T1000 (cell line): ENCODE data around the gene TNIP3.
"Not testable (repeated sequence)": the region's sequence is repeated elsewhere in the genome, so short reads cannot be mapped to it uniquely, and the experiment has no call there.

Source experiments
- DNase-seq: peaks from one replicate; lab custom pipeline; 2025; ENCODE audit warnings: mixed read lengths; lab: John Stamatoyannopoulos, UW

TNIP3 gene

GRCh38 chr4:121164291-121164690 is at the start of gene TNIP3:
TSS of gene TNIP3 (minus strand) at chr4:121164321. CDS start at chr4:121164125, 196 bp downstream.
- no peak for DNase-seq

DNA sequence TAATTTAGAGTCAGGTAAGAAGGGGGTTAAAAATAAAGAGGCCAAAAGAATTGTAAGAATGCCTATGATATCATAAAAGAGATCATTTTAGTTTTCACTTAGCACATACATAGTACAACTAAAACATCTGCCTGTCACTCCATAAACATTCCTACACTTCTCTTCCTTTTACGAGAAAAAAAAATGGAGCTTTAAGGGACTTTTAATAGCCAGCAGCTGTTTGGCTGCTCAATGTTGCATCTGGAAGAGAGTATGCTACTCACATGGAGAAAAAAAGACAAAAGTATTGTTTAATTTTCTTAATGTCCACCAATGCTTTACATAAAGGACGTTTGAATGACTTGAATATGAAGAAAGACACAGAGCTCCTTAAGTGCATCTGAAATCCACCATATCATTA is 48.7 kb upstream of the TNIP3 start:
- DNase-seq, result no peak

DNA sequence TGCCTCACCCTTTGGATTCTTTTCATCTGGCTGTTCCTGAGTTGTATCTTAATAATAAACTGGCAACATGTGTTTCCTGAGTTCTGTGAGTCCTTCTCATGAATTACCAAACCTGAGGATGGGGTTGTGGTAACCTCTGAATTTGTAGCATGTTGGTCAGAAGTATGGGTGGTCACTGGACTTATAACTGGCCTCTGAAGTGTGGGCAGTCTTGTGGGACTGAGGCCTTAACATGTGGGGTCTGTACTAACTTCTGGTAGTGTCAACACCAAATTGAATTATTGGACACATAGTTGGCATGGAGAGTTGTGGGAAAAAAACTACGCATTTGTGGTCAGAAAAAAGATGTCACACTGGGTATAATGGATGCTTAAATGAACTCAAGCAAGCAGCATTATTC is 45.0 kb upstream of the TNIP3 start:
- DNase-seq, result no peak

DNA sequence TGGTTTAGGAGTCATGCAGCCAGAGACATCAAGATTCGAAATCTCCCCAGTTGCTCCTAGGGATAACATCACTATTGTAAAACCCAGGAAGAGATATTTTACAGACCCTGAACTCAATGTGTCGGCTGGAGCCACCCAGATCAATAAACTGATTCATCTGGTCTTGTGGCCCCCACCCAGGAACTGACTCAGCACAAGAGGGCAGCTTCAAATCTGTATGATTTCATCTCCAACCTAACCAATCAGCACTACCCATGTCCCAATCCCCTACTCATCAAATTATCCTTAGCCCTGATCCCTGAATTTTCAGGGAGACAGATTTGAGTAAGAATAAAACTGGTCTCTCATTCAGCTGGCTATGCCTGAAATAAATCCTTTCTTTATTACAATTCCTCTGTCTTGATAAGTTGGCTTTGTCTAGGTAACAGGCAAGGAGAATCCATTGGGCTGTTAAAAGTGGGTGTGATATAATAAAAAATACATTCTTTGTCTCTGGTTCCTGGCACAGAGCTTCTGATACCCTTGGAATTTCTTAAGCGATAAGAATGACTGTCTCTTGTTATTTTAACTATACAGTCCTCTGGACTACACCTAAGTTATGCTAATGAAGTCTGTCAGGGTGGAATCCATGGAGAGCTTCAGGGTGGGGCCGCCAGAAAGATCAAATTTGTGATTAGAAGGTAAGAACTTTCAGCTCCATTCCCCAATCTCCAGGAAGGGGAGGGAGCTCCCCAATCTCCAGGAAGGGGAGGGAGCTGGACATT is 44.3 kb upstream of the TNIP3 start:
- DNase-seq, result no peak

DNA sequence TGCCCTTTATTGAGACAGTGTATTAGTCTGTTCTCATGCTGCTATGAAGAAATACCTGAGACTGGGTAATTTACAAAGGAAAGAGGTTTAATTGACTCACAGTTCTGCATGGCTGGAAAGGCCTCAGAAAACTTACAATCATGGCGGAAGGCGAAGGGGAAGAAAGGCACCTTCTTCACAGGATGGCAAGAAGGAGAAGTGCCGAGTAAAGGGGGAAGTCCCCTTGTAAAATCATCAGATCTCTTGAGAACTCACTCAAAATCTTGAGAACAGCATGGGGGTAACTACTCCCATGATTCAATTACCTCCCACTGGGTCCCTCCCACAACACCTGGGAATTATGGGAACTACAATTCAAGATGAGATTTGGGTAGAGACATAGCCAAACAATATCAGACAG is 41.7 kb upstream of the TNIP3 start:
- not testable (repeated sequence) for DNase-seq

- DNase-seq, result no peak
Observed at GRCh38 chr4:121200795-121201472, 36.8 kb upstream of the TNIP3 start.

- no peak for DNase-seq
Observed at GRCh38 chr4:121199742-121200561, 35.8 kb upstream of the TNIP3 start.

DNA sequence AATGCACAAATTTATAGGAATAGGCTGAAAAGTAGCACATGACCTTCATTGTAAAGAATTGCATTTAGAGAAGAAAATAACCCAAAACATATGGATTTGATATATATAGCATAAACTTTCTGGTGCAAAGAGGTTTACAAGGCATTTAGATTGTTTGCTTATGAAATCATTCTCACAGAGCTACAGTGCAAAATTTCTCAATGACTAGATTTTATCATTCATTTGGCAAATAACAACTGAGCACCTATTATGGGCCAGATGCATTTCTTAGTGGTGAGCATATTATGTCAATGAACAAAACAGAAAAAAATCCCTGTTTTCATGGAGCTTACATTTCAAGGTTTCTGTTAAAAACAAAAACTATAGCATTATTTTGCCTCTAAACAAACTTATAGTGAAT is 34.1 kb upstream of the TNIP3 start:
- DNase-seq, result no peak

- DNase-seq, result no peak
Observed at GRCh38 chr4:121195649-121196048, 31.5 kb upstream of the TNIP3 start.

DNA sequence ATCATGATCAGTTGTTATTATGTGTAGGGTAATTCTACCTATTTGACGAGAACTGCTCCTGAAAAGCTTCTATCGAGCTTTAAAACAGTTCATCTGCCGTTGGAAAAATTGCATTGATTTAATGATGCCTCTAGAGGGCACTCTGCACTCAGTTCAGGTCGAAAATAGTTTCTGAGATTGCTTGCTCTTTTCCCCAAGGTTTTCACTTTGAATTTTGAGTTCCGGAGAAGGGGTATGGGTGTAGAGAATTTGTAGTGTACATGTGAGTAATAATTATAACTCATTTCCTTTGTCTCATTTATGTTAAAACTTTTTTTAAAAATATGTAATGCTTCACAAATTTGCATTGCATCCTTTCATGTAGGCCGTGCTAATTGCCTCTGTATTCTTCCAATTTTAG is 28.4 kb upstream of the TNIP3 start:
- no peak for DNase-seq

- DNase-seq, result no peak
Observed at GRCh38 chr4:121192013-121192412, 27.9 kb upstream of the TNIP3 start.

DNA sequence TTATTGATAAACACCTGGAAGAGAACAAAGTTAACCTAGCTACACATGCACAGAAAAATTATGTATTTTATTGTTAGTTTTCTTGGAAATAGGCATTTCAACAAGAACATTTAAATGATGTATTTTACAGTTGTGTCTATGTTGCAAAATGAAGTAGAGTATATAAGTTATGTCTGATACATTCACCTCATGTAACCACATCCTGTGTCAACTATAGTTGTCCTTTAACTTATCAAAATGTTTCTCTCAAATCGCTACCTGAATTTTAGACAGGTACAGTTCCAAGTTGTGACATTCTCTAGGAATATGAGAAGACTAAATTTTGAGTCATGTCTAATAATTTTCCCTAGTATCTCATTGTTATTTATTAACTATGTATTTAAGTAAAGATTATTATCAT is 27.2 kb upstream of the TNIP3 start:
- no peak for DNase-seq

- no peak for DNase-seq
Observed at GRCh38 chr4:121190389-121190788, 26.3 kb upstream of the TNIP3 start.

DNA sequence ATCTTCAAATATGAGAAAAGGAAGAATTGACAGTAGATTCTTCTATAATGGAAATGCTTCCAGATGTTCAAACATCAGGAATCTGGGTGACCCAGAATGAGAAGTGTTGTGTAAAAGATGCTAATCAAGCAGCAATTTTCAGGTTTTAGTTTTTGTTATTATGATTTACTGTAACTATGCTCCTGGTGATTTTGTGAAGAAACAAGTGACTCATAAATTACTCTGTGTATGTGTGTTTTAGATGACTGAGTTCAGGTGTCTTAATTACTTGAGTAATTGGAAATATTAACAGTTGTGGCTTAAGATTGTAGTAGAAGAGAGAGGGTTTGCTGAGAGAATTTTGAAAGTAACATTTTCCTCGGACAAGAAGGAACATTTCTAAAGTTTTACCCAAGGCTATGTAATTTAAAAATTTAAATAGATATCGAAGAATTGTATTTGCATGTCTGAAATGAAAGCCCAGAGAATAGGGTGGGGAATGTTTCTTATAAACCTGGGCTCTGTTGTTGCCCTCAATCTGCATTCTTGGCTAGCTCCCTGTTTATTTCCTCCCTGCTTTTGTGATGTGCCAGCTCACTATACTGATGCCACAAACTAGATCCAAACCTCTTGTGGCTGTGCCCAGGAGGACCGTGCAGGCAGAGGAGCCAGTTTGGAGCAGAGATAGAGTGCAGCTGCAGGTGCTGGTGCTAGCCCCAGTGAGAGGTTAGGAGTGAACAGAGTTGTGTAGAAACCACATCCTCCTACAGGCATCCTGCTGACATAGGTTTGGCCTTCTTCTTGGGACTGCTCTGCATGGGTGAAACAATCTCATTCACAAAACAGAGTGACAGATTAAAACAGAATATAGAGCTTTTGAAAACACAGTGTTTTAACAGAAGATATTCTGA is 25.4 kb upstream of the TNIP3 start:
- DNase-seq, result no peak

DNA sequence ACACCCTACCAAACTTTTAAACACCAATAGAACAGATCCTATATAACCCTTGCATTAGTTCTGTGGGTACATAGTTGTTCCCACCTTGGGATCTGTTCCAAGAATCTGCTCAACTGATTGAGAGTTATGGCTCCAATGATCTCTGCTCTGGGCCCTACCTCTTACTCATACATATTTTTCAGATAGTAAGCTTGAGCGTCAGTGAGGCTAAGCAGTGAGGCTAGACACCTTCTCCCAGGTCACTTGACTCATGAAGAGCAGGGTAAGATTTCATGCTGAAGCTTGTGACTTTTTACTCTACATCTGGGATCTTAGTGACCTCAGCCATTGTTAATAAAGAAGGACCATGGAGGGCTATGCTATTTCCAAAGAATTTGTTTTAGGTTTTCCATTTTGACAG is 23.1 kb upstream of the TNIP3 start:
- DNase-seq, result no peak

DNA sequence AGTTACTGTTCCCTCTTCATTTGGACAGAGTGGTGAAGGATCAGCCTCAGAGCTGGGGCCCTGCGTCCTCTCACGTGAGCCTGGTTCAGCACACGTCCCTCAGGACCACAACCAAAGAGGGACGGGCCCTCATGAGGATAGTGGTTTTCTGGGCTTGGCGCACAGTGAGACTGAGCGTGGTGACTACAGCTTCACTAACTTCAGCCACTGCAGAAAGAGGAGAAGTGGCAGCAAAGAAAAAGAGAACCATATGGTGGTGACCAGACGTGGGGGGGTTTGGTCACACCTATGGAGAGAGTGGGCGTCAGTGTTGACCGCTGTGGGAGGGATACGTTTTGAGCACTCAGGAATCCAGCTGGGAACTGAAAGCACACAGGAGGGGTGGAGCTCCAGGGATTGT is 21.8 kb upstream of the TNIP3 start:
- no peak for DNase-seq

- DNase-seq, result no peak
Observed at GRCh38 chr4:121183989-121184388, 19.9 kb upstream of the TNIP3 start.

GRCh38 chr4:121183361-121183760 is 19.2 kb upstream of the TNIP3 start:
- DNase-seq, result no peak

GRCh38 chr4:121182296-121182695 is 18.2 kb upstream of the TNIP3 start:
- DNase-seq, result no peak

DNA sequence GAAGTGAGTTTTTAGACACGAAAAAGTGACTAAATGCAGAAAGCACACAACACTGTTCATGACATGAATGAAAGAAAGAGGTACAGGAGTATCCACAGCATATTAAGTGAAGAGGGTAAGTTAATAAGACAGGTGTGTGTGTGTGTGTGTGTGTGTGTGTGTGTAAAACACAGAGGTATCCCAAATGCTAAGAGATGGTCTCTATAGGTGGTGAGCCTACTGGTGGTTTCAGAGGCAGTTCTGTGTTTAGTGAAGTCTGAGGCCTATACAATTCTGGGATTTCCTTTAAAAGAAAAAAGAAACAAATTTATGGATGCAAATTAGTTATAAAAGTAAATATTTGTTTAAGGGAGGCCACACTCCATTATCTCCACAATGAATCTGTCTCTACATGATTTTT is 17.4 kb upstream of the TNIP3 start:
- no peak for DNase-seq

DNA sequence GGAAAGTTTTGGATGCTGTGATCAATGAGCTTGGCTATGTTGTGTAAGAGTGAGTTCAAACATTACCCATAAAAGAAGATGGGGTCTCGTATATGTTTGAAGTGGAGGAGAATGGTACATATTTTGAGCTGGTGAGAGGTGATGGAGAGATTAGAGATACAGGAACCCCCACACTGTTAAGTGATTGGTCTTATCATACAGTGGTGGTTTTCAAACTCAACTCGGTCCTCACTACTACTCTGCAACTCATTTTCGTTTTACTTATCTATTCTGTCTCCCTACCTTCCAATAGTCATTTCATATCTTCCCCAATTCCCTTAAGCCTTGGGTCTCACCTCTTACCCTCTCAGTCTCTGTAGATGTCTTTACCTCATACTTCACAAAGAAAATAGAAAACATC is 16.4 kb upstream of the TNIP3 start:
- no peak for DNase-seq
